Neutrophil (primary cell): ENCODE measurements around the gene CHMP3.

ENCODE experiments used
- H3K27ac ChIP-seq: fragments of 200-600 bp; sonication (generic); 2 replicates; pipeline ENCODE4 v1.5.1; 2016; ENCODE audit warnings: mild to moderate bottlenecking, moderate library complexity
- H3K27me3 ChIP-seq: fragments of 200-600 bp; sonication (generic); 2 replicates; pipeline ENCODE4 v1.6.0; 2016; ENCODE audit warnings: mild to moderate bottlenecking
- H3K36me3 ChIP-seq: fragments of 200-600 bp; sonication (generic); 2 replicates; pipeline ENCODE4 v1.5.1; 2017
- H3K4me1 ChIP-seq, 2 experiments: fragments of 200-600 bp in 1 of 2; sonication (generic) in 1 of 2; 1 replicate in 1 of 2; 2 replicates in 1 of 2; pipeline versions ENCODE4 v1.5.1 to v1.6.1; 2013 to 2016; ENCODE audit warnings: low read depth in 1 of 2, low read length in 1 of 2, mild to moderate bottlenecking in 1 of 2, moderate library complexity in 1 of 2; ENCODE audit not compliant: control insufficient read depth in 1 of 2, insufficient read depth in 1 of 2
- H3K4me3 ChIP-seq, 2 experiments: fragments of 200-600 bp in 1 of 2; sonication (generic) in 1 of 2; 1 replicate in 1 of 2; 2 replicates in 1 of 2; pipeline ENCODE4 v1.5.1; 2013 to 2016; ENCODE audit warnings: low read depth in 1 of 2, low read length in 1 of 2, mild to moderate bottlenecking in 1 of 2, moderate library complexity in 1 of 2
- H3K9me3 ChIP-seq: fragments of 200-600 bp; sonication (generic); 2 replicates; pipeline ENCODE4 v1.5.1; 2016
- TF ChIP-seq, protein P1 (sequence below): fragments of 200-600 bp; sonication (generic); IDR thresholded peaks from 2 replicates; pipeline ENCODE4 v1.5.1; 2016; ENCODE audit warnings: antibody characterized with exemption

The CHMP3 gene

DNA sequence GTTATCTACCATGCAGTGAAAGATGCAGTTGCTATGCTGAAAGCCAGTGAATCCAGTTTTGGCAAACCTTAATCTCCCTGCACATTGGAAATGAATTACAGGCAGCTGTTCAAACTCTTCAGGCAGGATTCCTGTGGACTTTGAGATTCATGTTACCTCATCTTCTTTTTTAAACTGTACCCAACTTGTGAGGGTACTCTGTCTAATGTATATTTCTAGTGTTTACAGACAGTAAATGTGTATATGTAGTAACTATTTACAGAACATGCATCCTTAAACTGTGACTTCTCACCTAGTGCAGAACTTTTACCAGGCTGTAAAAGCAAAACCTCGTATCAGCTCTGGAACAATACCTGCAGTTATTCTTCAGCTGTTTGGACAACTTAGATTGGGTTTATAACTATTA, 71.2 kb downstream of the CHMP3 start:
- no peak overlapping the region for H3K4me3 ChIP-seq
- peaks cover 66% of the 10 kb centered on the region for H3K36me3 ChIP-seq
- TF ChIP-seq, protein P1, sequence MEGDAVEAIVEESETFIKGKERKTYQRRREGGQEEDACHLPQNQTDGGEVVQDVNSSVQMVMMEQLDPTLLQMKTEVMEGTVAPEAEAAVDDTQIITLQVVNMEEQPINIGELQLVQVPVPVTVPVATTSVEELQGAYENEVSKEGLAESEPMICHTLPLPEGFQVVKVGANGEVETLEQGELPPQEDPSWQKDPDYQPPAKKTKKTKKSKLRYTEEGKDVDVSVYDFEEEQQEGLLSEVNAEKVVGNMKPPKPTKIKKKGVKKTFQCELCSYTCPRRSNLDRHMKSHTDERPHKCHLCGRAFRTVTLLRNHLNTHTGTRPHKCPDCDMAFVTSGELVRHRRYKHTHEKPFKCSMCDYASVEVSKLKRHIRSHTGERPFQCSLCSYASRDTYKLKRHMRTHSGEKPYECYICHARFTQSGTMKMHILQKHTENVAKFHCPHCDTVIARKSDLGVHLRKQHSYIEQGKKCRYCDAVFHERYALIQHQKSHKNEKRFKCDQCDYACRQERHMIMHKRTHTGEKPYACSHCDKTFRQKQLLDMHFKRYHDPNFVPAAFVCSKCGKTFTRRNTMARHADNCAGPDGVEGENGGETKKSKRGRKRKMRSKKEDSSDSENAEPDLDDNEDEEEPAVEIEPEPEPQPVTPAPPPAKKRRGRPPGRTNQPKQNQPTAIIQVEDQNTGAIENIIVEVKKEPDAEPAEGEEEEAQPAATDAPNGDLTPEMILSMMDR: no peak
- no peaks in the 10 kb centered on the region for H3K4me1 ChIP-seq
- H3K9me3 ChIP-seq: no peaks in the 10 kb centered on the region
- peak overlapping the region; percentile 9 for H3K27ac ChIP-seq
- no peaks in the 10 kb centered on the region for H3K27me3 ChIP-seq

DNA sequence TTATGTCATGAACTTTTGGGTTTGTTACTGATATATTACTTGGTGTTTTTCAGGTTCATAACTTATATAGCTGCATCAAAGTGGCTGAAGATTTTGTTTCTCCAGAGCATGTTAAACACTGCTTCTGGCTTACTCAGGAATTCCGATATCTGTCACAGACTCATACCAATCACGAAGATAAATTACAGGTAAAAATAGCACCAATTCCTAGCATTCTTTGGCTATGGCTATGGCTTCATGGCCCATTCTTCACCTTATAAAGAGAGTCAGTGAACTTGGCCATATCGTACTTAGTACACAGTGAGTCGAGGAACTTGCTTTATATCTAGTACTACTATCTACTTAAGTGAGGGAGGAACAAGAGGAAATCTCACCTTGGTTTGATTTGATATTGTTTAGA, 72.2 kb downstream of the CHMP3 start:
- H3K27ac ChIP-seq: no peak overlapping the region
- H3K36me3 ChIP-seq: peaks cover 75% of the 10 kb centered on the region
- TF ChIP-seq, protein P1: no peak
- no peak overlapping the region for H3K4me3 ChIP-seq
- no peaks in the 10 kb centered on the region for H3K4me1 ChIP-seq
- no peaks in the 10 kb centered on the region for H3K9me3 ChIP-seq
- no peaks in the 10 kb centered on the region for H3K27me3 ChIP-seq

DNA sequence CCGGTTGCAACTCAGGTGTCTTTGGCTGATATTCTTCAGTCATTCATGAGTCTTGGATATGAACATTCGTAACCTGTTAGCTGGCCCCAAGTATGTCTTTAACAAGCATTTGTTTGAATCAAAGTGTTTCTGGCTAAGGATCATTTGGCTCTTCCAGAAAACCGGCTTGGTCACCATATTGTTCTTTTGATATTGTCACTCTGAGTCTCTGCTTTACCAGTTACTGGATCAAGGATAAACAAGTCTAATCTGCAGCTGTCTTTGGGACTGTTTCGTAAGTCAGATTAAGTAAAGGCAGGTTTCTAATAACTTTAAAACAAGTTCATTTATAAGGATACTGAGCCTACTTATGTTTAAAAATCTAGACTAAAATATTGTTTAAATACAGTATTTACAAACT, 73.0 kb downstream of the CHMP3 start:
- TF ChIP-seq, protein P1: no peak
- peaks cover 84% of the 10 kb centered on the region for H3K36me3 ChIP-seq
- H3K4me3 ChIP-seq: no peak overlapping the region
- no peaks in the 10 kb centered on the region for H3K4me1 ChIP-seq
- no peak overlapping the region for H3K27ac ChIP-seq
- no peaks in the 10 kb centered on the region for H3K27me3 ChIP-seq
- H3K9me3 ChIP-seq: no peaks in the 10 kb centered on the region

DNA sequence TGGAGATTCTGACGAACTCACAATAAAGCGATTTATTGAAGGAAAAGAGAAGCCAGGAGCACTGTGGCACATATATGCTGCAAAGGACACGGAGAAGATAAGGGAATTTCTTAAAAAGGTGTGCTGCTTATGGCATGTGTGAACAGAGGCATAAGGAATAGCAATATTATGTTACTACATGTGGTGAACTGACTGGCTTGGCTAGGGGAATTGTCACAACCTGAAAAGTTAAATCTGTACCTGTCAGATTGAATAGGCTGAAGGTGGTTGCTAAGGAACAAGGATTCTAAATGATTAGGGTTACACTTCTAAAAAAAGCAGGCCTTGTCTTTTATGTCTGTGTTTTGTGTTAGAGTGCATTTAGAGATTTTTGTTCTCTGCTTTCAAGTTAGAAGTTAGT, 73.7 kb downstream of the CHMP3 start:
- H3K27ac ChIP-seq: no peak overlapping the region
- H3K4me1 ChIP-seq: no peaks in the 10 kb centered on the region
- no peak overlapping the region for H3K4me3 ChIP-seq
- peaks cover 91% of the 10 kb centered on the region for H3K36me3 ChIP-seq
- H3K9me3 ChIP-seq: no peaks in the 10 kb centered on the region
- TF ChIP-seq, protein P1: no peak
- H3K27me3 ChIP-seq: no peaks in the 10 kb centered on the region

DNA sequence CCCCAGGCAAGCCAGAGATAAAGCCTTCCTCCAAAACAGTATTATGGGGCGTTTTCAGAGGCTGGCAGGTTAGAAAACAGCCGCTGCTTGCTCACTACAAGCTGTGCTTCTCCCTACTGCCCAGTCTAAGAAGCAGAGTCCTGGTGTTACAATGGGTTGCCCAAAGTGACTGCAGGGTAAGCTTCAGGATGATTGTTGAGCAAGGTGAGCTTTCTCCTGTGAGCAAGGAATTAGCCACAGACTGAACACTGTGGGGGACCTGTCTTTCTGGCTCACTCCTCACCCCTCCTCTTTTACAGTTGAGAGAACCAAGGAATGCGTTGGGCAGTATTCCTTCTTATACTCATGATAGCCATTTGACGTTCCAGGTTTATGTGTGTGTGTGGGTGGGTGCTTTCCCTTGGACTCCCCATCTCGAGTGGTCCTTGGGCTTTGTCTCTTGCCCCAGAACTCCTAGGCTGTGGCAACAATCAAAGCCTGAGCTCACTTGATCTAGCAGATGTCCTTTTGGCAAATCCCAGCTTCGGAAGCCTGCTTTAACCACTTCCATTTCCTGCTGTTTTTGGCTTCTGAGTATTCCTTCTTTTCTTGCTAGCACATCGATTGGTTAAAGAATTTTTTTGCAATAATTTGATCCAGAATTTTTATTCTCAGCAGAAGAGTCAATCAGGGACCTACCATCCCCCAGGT, 74.5 kb downstream of the CHMP3 start:
- Histone ChIP-seq H3K27me3 (no peaks in the 10 kb centered on the region), H3K36me3 (peaks cover 99% of the 10 kb centered on the region), H3K9me3 (no peaks in the 10 kb centered on the region), H3K27ac (no peak overlapping the region), H3K4me1 (no peaks in the 10 kb centered on the region), H3K4me3 (no peak overlapping the region)
- TF ChIP-seq, protein P1: no peak
